SK-N-MC (cell line): ENCODE measurements around the gene SNX30.

Experiments
- EZH2 ChIP-seq: fragments of 200-600 bp; sonication (generic); IDR thresholded peaks from one replicate; pipeline ENCODE4 v1.6.1; 2017; ENCODE audit warnings: antibody characterized with exemption
- POLR2AphosphoS5 ChIP-seq: IDR thresholded peaks from 2 replicates; pipeline ENCODE4 v1.6.1; 2012; ENCODE audit warnings: mild to moderate bottlenecking, low read depth, low read length, borderline replicate concordance

DNA sequence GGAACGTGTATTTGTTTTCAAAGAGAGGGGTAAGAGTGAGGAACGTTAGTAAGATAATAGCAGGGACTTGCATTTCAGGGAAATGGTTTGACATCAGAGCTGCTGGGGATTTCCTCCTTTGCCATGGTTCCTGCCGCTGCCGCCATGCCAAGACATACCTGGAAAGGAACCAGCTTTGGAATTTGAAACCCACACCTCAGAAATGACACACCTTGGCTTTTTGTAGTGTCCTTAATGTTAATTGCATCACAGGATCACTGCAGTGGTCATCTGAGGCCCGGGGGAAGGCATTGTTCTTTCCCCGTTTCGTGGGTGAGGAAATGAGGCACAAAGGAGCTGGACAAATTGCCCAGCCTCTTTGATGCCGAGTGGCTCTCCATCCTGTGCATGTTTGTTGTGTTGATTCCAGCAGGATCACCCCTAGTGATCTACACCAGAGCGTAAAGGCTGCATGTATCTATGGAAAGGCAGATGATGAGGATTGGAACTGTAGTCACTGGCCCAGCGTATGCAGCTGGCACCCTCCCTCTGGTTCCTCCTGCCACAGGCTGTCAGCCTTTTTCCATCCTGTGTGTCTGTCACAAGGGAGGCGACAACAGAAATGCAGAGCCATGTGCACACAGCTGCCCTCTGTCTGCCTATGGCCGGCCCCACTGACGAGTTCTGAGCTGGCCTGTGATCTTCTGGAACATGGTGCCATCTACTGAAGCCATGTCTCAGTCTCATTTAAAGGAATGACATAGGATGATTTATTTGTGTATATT lies 102.4 kb downstream of the SNX30 start:
- TF ChIP-seq EZH2 (no peak), POLR2AphosphoS5 (no peak)
